Endothelial cell of umbilical vein (primary cell): Measurements from ENCODE around the gene LDLRAD3. TPM values are rescaled to one million over a fixed set of nuclear protein-coding genes. Genes with fewer than 3 reads are reported as not detected.
A peak's percentile ranks its signal among the peaks of the same experiment; 100 is the strongest.

Source experiments
- BruUV-seq: library from RNA; stranded (reverse); fragments of 400-500 nt; replicated peaks from 2 replicates; lab custom pipeline; 2021; lab: Mats Ljungman, UMichigan
- CTCF ChIA-PET: fragments of 300-600, 350-600 bp; sonication (Branson Sonifier 250); formaldehyde crosslinking; loops from one replicate; lab custom pipeline; 2021; ENCODE audit warnings: antibody characterized with exemption, inconsistent platforms; lab: Charles Lee
- POLR2A ChIA-PET: fragments of 300-600, 350-600 bp; sonication (Branson Sonifier 250); formaldehyde crosslinking; loops from one replicate; lab custom pipeline; 2021; ENCODE audit warnings: antibody characterized with exemption, inconsistent platforms; lab: Charles Lee
- DNase-seq: peaks from one replicate; pipeline ENCODE4 v3.0.0-alpha.2; 2011; ENCODE audit warnings: low read depth, low spot score
- FAIRE-seq: peaks from 2 replicates; lab custom pipeline; 2011; peaks lifted over from hg19 to GRCh38; lab: Jason Lieb, UNC
- H2AFZ ChIP-seq: 2 replicates; pipeline ENCODE4 v1.6.0; 2012; ENCODE audit warnings: low read depth, low read length, control low read depth, inconsistent platforms
- H3K27ac ChIP-seq: 2 replicates; pipeline ENCODE4 v1.5.1; 2011; ENCODE audit warnings: low read depth, mild to moderate bottlenecking, control low read depth, low read length, moderate library complexity; ENCODE audit not compliant: insufficient read depth
- H3K27me3 ChIP-seq, 2 experiments: 2 replicates each; pipeline versions ENCODE4 v1.6.0 to v1.6.1; 2011; ENCODE audit warnings: low read length in 2 of 2, mixed read lengths in 1 of 2; ENCODE audit not compliant: control insufficient read depth in 2 of 2, insufficient read depth in 2 of 2
- H3K36me3 ChIP-seq, 2 experiments: 2 replicates in 1 of 2; 3 replicates in 1 of 2; pipeline ENCODE4 v1.5.1; 2011; ENCODE audit warnings: low read length in 2 of 2, mild to moderate bottlenecking in 1 of 2, moderate library complexity in 1 of 2; ENCODE audit not compliant: control insufficient read depth in 2 of 2, insufficient read depth in 2 of 2; ENCODE audit errors: extremely low read depth in 1 of 2
- H3K4me1 ChIP-seq: 3 replicates; pipeline ENCODE4 v1.5.1; 2011; ENCODE audit warnings: mild to moderate bottlenecking, low read length; ENCODE audit not compliant: control insufficient read depth, insufficient read depth; ENCODE audit errors: extremely low read depth
- H3K4me2 ChIP-seq: 2 replicates; pipeline ENCODE4 v1.6.1; 2011; ENCODE audit warnings: low read length, control low read depth, mixed read lengths; ENCODE audit not compliant: insufficient read depth
- H3K4me3 ChIP-seq, 3 experiments: fragments of 200-600 bp in 1 of 3; sonication (generic), shearing (Covaris generic) in 1 of 3; replicated peaks in 1 of 3; 2 replicates each; pipeline ENCODE4 v1.5.1; 2011 to 2016; ENCODE audit warnings: control low read depth in 3 of 3, low read length in 3 of 3, mild to moderate bottlenecking in 2 of 3, inconsistent platforms in 1 of 3, low read depth in 1 of 3, moderate library complexity in 1 of 3; ENCODE audit not compliant: insufficient read depth in 1 of 3
- H3K79me2 ChIP-seq: 2 replicates; pipeline ENCODE4 v1.6.0; 2012; ENCODE audit warnings: low read length, inconsistent platforms; ENCODE audit not compliant: control insufficient read depth, insufficient read depth
- H3K9ac ChIP-seq: replicated peaks from 2 replicates; pipeline ENCODE3; 2011; ENCODE audit warnings: low read length, control low read depth; ENCODE audit not compliant: insufficient read depth; ENCODE audit errors: extremely low read depth
- H3K9me1 ChIP-seq: replicated peaks from 3 replicates; pipeline ENCODE4 v1.6.0; 2011; ENCODE audit warnings: mild to moderate bottlenecking, low read length; ENCODE audit not compliant: control insufficient read depth, insufficient read depth; ENCODE audit errors: extremely low read depth
- H3K9me3 ChIP-seq: replicated peaks from 2 replicates; pipeline ENCODE4 v1.5.1; 2012; ENCODE audit warnings: low read length, inconsistent platforms; ENCODE audit not compliant: control insufficient read depth, insufficient read depth
- H4K20me1 ChIP-seq: replicated peaks from 2 replicates; pipeline ENCODE3; 2011; ENCODE audit warnings: mild to moderate bottlenecking, low read length; ENCODE audit not compliant: control insufficient read depth, insufficient read depth; ENCODE audit errors: extremely low read depth
- CTCF ChIP-seq, 2 donors: IDR thresholded peaks; 1 replicate in 1 of 2; 2 replicates in 1 of 2; pipeline ENCODE4 v1.5.1; 2011; ENCODE audit warnings: low read length in 2 of 2, mild to moderate bottlenecking in 2 of 2, moderate library complexity in 2 of 2, control low read depth in 1 of 2, inconsistent platforms in 1 of 2, low read depth in 1 of 2; ENCODE audit not compliant: insufficient read depth in 1 of 2; ENCODE audit errors: extremely low read depth in 1 of 2
- EZH2 ChIP-seq: IDR thresholded peaks from 2 replicates; pipeline ENCODE4 v1.6.1; 2012; ENCODE audit warnings: borderline replicate concordance, low read depth, mild to moderate bottlenecking, moderate library complexity, low read length, inconsistent platforms; ENCODE audit not compliant: severe bottlenecking
- FOS ChIP-seq: IDR thresholded peaks from 2 replicates; pipeline ENCODE4 v1.6.1; 2011; ENCODE audit warnings: mild to moderate bottlenecking, low read length, moderate library complexity, borderline replicate concordance; ENCODE audit not compliant: insufficient read depth
- GATA2 ChIP-seq: IDR thresholded peaks from 2 replicates; pipeline ENCODE4 v1.7.0; 2011; ENCODE audit warnings: low read depth, mild to moderate bottlenecking, moderate library complexity, mixed read lengths, low read length; ENCODE audit not compliant: insufficient read length, insufficient read depth
- JUN ChIP-seq: IDR thresholded peaks from 2 replicates; pipeline ENCODE4 v1.6.1; 2011; ENCODE audit warnings: borderline replicate concordance, low read depth; ENCODE audit not compliant: insufficient read length, insufficient read depth
- MAX ChIP-seq: IDR thresholded peaks from 2 replicates; pipeline ENCODE4 v1.6.1; 2011; ENCODE audit not compliant: insufficient read depth, insufficient read length
- MYC ChIP-seq: IDR thresholded peaks from one replicate; pipeline ENCODE4 v1.6.1; 2011; ENCODE audit warnings: mild to moderate bottlenecking, low read depth, low read length
- POLR2A ChIP-seq: IDR thresholded peaks from 2 replicates; pipeline ENCODE4 v1.6.1; 2012; ENCODE audit warnings: low read depth, mild to moderate bottlenecking, control low read depth, low read length
- POLR2AphosphoS5 ChIP-seq: IDR thresholded peaks from 2 replicates; pipeline ENCODE4 v1.6.1; 2012; ENCODE audit warnings: low read depth, mild to moderate bottlenecking, control low read depth, low read length, moderate library complexity; ENCODE audit not compliant: insufficient read depth
- dilution Hi-C: fragments of 300-500 bp; cut with MboI; formaldehyde crosslinking; loops from one replicate; pipeline ENCODE4 v1.15.0; 2019; ENCODE audit warnings: low sequenced_read_pairs; ENCODE audit not compliant: extremely low pct_ligation_motif_present
- intact Hi-C: fragments of 100-400 bp; cut with micrococcal nuclease; formaldehyde crosslinking; loops from one replicate; pipeline ENCODE4 v1.10.0; 2022
- polyA plus RNA-seq, 4 experiments: library from polyadenylated mRNA; depleted of rRNA in 3 of 4; stranded (reverse) in 3 of 4; unstranded in 1 of 4; fragments of >200 nt; gene quantifications; 2 replicates each; pipeline versions ENCODE4 v1.2.1 to v1.2.3, GENCODE V29; 2011 to 2012; ENCODE audit warnings: missing spikeins in 1 of 4
- total RNA-seq: library from RNA; stranded (reverse); gene quantifications from 2 replicates; pipeline ENCODE4 v1.2.3, GENCODE V29; 2021

The LDLRAD3 gene
- total and polyA plus RNA-seq, 2 donors (not counting 3 experiments of a cell fraction or from before 2014, with no cell fraction given) = 17.9 to 25.1 TPM

- no peaks in the 10 kb centered on the region for H3K79me2 ChIP-seq
- dilution Hi-C loops (no loop called here), intact Hi-C loops (no loop called here)
- no peaks in the 10 kb centered on the region for H3K9me3 ChIP-seq
- ChIA-PET CTCF (interaction anchor here (1.0 to 1.6 kb wide), 4 partner anchors 9 to 105 kb away, joined by 3 to 5 read pairs (median 4); no protein-coding TSS in a partner anchor), POLR2A (no interaction called here)
- peaks cover 0 to 2% of the 10 kb centered on the region in 2 experiments for H3K27me3 ChIP-seq
- H3K9ac ChIP-seq = no peak overlapping the region
- no peak overlapping the region for H3K27ac ChIP-seq
- peak overlapping the region; percentile 56 for H2AFZ ChIP-seq
- H3K4me1 ChIP-seq = peaks cover 14% of the 10 kb centered on the region
- no peaks in the 10 kb centered on the region for H4K20me1 ChIP-seq
- DNase-seq (no peak), FAIRE-seq (no peak)
- H3K9me1 ChIP-seq = no peaks in the 10 kb centered on the region
- no peak overlapping the region for H3K4me3 ChIP-seq
- BruUV-seq = no TSS peak
- no peaks in the 10 kb centered on the region for H3K36me3 ChIP-seq
- H3K4me2 ChIP-seq = no peak overlapping the region
- TF ChIP-seq EZH2 = no peak
- TF ChIP-seq MYC = no peak
- no peak for TF ChIP-seq FOS
- no peak for TF ChIP-seq CTCF (IDR thresholded peaks at IDR 0.05; ENCODE audit: extremely low read depth in 1 of 2, insufficient read depth in 1 of 2, low read depth in 1 of 2, low read length in 2 of 2)
- TF ChIP-seq MAX = no peak
- no peak for TF ChIP-seq POLR2AphosphoS5
- TF ChIP-seq GATA2 = no peak
- TF ChIP-seq JUN = no peak
- TF ChIP-seq POLR2A = no peak
Measured at GRCh38 chr11:35927104-35927503, 16.8 kb upstream of the LDLRAD3 start.
